Measurements from ENCODE around the gene MMRN2. TPM values are rescaled to one million over a fixed set of nuclear protein-coding genes. Genes with fewer than 3 reads are reported as not detected.

MMRN2 gene
- total and polyA plus RNA-seq, 8 donors = 3.2 to 7.4 (median 5.0) TPM

GRCh38 chr10:86976362-86977056 is 19.1 kb upstream of the MMRN2 start:
- H3K4me1 ChIP-seq = peaks cover 5 to 9% (median 7%) of the 10 kb centered on the region in 3 donors
- H3K4me3 ChIP-seq = no peak overlapping the region
- H3K27me3 ChIP-seq = no peaks in the 10 kb centered on the region
- no peaks in the 10 kb centered on the region for H3K9me3 ChIP-seq
- intact Hi-C loops (cut with DNase I) = no loop called here
- no peak overlapping the region for H3K27ac ChIP-seq
- ATAC-seq = no peak
- no peak for DNase-seq
- TF ChIP-seq, protein P1, sequence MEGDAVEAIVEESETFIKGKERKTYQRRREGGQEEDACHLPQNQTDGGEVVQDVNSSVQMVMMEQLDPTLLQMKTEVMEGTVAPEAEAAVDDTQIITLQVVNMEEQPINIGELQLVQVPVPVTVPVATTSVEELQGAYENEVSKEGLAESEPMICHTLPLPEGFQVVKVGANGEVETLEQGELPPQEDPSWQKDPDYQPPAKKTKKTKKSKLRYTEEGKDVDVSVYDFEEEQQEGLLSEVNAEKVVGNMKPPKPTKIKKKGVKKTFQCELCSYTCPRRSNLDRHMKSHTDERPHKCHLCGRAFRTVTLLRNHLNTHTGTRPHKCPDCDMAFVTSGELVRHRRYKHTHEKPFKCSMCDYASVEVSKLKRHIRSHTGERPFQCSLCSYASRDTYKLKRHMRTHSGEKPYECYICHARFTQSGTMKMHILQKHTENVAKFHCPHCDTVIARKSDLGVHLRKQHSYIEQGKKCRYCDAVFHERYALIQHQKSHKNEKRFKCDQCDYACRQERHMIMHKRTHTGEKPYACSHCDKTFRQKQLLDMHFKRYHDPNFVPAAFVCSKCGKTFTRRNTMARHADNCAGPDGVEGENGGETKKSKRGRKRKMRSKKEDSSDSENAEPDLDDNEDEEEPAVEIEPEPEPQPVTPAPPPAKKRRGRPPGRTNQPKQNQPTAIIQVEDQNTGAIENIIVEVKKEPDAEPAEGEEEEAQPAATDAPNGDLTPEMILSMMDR (IDR thresholded peaks at IDR 0.05) = no peak
- H3K36me3 ChIP-seq = no peaks in the 10 kb centered on the region
- WGBS, 2 donors = 97 to 98% methylated on average over 5 of the region's 5 CpGs
- no peak for FAIRE-seq

- Histone ChIP-seq H3K27me3 (no peaks in the 10 kb centered on the region), H3K27ac (no peak overlapping the region), H3K36me3 (no peaks in the 10 kb centered on the region), H3K9me3 (no peaks in the 10 kb centered on the region), H3K4me3 (no peak overlapping the region), H3K4me1 (peaks cover 4 to 7% (median 5%) of the 10 kb centered on the region in 3 donors)
- no peak for ATAC-seq
- FAIRE-seq = no peak
- no peak for DNase-seq
- TF ChIP-seq, protein P1 (IDR thresholded peaks at IDR 0.05) = no peak
- intact Hi-C loops (cut with DNase I) = no loop called here
- 76 to 78% methylated on average over 7 of the region's 7 CpGs for WGBS, 2 donors
These were observed 17.1 kb upstream of the MMRN2 start for GRCh38 chr10:86974484-86974883.

DNA sequence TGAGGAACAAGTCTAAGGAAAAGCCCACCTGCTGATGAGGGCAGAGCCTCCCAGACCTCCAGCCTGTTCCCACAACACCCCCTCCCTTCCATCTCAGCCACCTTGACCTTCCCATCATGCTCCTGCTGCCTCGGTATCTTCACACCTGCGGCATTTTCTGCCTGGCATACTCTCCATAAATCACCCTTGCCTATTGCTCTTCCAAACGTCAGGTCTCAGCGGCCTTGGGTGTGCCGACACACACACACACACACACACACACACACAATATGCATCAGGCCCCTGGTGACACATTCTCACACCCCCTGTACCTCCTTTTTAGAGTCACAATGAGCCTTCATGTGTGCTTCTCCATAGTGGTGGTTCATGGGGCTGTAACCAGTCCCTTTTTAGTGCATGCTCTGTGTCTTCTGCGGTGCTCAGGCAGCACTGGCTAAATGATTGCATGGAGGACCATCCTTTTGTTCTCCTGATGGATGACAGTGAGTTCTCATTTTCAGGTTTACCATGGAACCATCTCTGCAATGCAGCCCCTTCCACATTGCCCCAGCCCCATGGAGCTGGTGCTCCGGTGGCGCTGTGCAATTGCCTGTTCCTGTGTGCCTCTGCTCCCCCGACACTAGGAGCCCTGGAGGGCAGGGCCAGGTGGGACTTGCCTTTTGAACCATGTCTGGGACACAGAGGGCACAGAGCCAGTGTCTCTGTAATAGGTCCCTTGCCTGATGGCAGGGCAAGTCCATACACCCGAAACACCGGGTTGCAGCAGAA is 15.4 kb upstream of the MMRN2 start:
- ATAC-seq (no peak), DNase-seq (peak in 3 of 6 donors; percentile 28 to 53 (median 45)), FAIRE-seq (no peak)
- Histone ChIP-seq H3K4me3 (no peak overlapping the region), H3K36me3 (no peaks in the 10 kb centered on the region), H3K4me1 (peaks cover 4 to 7% (median 5%) of the 10 kb centered on the region in 3 donors), H3K9me3 (no peaks in the 10 kb centered on the region), H3K27me3 (no peaks in the 10 kb centered on the region), H3K27ac (peak overlapping the region in 2 of 4 donors; percentile 89 to 91)
- intact Hi-C loops (cut with DNase I) = no loop called here
- TF ChIP-seq, protein P1 (IDR thresholded peaks at IDR 0.05) = no peak
- 81 to 85% methylated on average over 11 of the region's 11 CpGs for WGBS, 2 donors

GRCh38 chr10:86971232-86971991 is 14.0 kb upstream of the MMRN2 start:
- FAIRE-seq (no peak), DNase-seq (peak; percentile 89 to 98 (median 95)), ATAC-seq (peak; percentile 88 to 92 (median 89))
- peak overlapping the region; percentile 89 to 98 (median 90) for H3K27ac ChIP-seq
- H3K9me3 ChIP-seq = no peaks in the 10 kb centered on the region
- H3K36me3 ChIP-seq = no peaks in the 10 kb centered on the region
- WGBS, 2 donors = 2% methylated on average over 51 to 66 of the region's 66 CpGs
- intact Hi-C loops (cut with DNase I) = no loop called here
- peak overlapping the region; percentile 46 to 66 (median 52) for H3K4me3 ChIP-seq
- no peaks in the 10 kb centered on the region for H3K27me3 ChIP-seq
- peaks cover 5 to 8% (median 7%) of the 10 kb centered on the region in 3 donors for H3K4me1 ChIP-seq
- TF ChIP-seq, protein P1 (IDR thresholded peaks at IDR 0.05) = no peak

Data from pancreas (tissue), 10 donors.